Natural killer cell (primary cell): ENCODE measurements around the gene CISD3. TPM values are rescaled to one million over a fixed set of nuclear protein-coding genes. Genes with fewer than 3 reads are reported as not detected.
A peak's percentile ranks its signal among the peaks of the same experiment; 100 is the strongest.

Experiments used
- ATAC-seq, 3 donors: fragments of 150-1000 bp in 2 of 3; fragments of 200-7000 bp in 1 of 3; cut with Tn5 transposase; 1 replicate in 1 of 3; 2 replicates in 2 of 3; pipeline ENCODE4 v1.10.0; 2021; ENCODE audit warnings: mild to moderate bottlenecking in 2 of 3, moderate library complexity in 2 of 3
- DNase-seq, 2 donors: peaks; one replicate each; pipeline versions ENCODE4 v3.0.0 to v3.0.0-alpha.2; 2013 to 2021; ENCODE audit warnings: mixed read lengths in 1 of 2
- H3K27ac ChIP-seq: one replicate; pipeline ENCODE4 v1.5.1; 2013; ENCODE audit warnings: mild to moderate bottlenecking, low read length
- H3K27me3 ChIP-seq: one replicate; pipeline ENCODE4 v1.6.1; 2013; ENCODE audit warnings: low read length; ENCODE audit not compliant: control insufficient read depth, insufficient read depth
- H3K36me3 ChIP-seq: one replicate; pipeline ENCODE4 v1.6.1; 2013; ENCODE audit warnings: low read length; ENCODE audit not compliant: control insufficient read depth, insufficient read depth
- H3K4me1 ChIP-seq: one replicate; pipeline ENCODE4 v1.6.1; 2013; ENCODE audit warnings: low read length; ENCODE audit not compliant: control insufficient read depth, insufficient read depth
- H3K4me3 ChIP-seq: one replicate; pipeline ENCODE4 v1.5.1; 2013; ENCODE audit warnings: low read length
- H3K9me3 ChIP-seq: one replicate; pipeline ENCODE4 v1.6.1; 2013; ENCODE audit warnings: low read length; ENCODE audit not compliant: control insufficient read depth, insufficient read depth
- H3K27ac Mint-ChIP-seq, 2 donors: one replicate each; pipeline ENCODE4 v1.8.0; 2022; ENCODE audit warnings: mild to moderate bottlenecking in 2 of 2, mixed read lengths in 2 of 2, moderate library complexity in 1 of 2
- H3K27me3 Mint-ChIP-seq, 2 donors: one replicate each; pipeline ENCODE4 v1.8.0; 2022; ENCODE audit warnings: low read depth in 2 of 2, mixed read lengths in 2 of 2
- H3K36me3 Mint-ChIP-seq: one replicate; pipeline ENCODE4 v1.8.0; 2022; ENCODE audit warnings: mixed read lengths
- H3K4me1 Mint-ChIP-seq, 2 donors: one replicate each; pipeline ENCODE4 v1.8.0; 2022; ENCODE audit warnings: mixed read lengths in 2 of 2
- H3K4me3 Mint-ChIP-seq: one replicate; pipeline ENCODE4 v1.8.0; 2022; ENCODE audit warnings: mild to moderate bottlenecking, moderate library complexity, mixed read lengths
- H3K9me3 Mint-ChIP-seq, 2 donors: one replicate each; pipeline ENCODE4 v1.8.0; 2022; ENCODE audit warnings: mixed read lengths in 2 of 2
- WGBS: methylation state at CpG from one replicate; pipeline ENCODE4 v1.1.7; 2013; ENCODE audit warnings: missing lambda C conversion rate; ENCODE audit not compliant: insufficient coverage; 5-methylcytosine and 5-hydroxymethylcytosine counted together
- intact Hi-C: fragments of 100-400 bp; cut with micrococcal nuclease; formaldehyde crosslinking; loops from one replicate; pipeline ENCODE4 v1.14.2; 2022
- total RNA-seq, 4 donors: library from RNA; stranded (reverse); fragments of 120-200 nt in 1 of 4; gene quantifications; one replicate each; pipeline versions ENCODE4 v1.2.3 to v1.2.4, GENCODE V29; 2013 to 2022
- TF ChIP-seq, protein P1 (sequence below): fragments of 200-600 bp; IDR thresholded peaks from one replicate; pipeline ENCODE4 v1.8.0; 2022; ENCODE audit warnings: antibody characterized with exemption

The CISD3 gene
- total RNA-seq, 3 donors from 2014 or later (not counting 1 experiment from before 2014, with no cell fraction given) = 32.6 to 37.4 (median 33.9) TPM

GRCh38 chr17:38748149-38748891 is 18.2 kb downstream of the CISD3 start, which contains the start of gene PCGF2:
Gene PCGF2 (minus strand): TSS chr17:38748336. CDS start chr17:38740402, 7,934 bp downstream.
- intact Hi-C loops = no loop called here
- H3K4me1 ChIP-seq = peaks cover 62% of the 10 kb centered on the region
- Mint-ChIP-seq H3K27ac (no peak within 1 kb of the TSS), H3K4me3 (peak within 1 kb of the TSS; percentile 96), H3K9me3 (no peaks in the 10 kb centered on the region), H3K4me1 (peaks cover 42 to 52% of the 10 kb centered on the region in 2 donors), H3K36me3 (peaks cover 7% of the 10 kb centered on the region), H3K27me3 (peaks cover 50% of the 10 kb centered on the region in 2 donors)
- H3K4me3 ChIP-seq = peak within 1 kb of the TSS; percentile 14
- ATAC-seq (no peak), DNase-seq (no peak)
- TF ChIP-seq, protein P1, sequence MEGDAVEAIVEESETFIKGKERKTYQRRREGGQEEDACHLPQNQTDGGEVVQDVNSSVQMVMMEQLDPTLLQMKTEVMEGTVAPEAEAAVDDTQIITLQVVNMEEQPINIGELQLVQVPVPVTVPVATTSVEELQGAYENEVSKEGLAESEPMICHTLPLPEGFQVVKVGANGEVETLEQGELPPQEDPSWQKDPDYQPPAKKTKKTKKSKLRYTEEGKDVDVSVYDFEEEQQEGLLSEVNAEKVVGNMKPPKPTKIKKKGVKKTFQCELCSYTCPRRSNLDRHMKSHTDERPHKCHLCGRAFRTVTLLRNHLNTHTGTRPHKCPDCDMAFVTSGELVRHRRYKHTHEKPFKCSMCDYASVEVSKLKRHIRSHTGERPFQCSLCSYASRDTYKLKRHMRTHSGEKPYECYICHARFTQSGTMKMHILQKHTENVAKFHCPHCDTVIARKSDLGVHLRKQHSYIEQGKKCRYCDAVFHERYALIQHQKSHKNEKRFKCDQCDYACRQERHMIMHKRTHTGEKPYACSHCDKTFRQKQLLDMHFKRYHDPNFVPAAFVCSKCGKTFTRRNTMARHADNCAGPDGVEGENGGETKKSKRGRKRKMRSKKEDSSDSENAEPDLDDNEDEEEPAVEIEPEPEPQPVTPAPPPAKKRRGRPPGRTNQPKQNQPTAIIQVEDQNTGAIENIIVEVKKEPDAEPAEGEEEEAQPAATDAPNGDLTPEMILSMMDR = no peak
- H3K9me3 ChIP-seq = no peaks in the 10 kb centered on the region
- H3K36me3 ChIP-seq = no peaks in the 10 kb centered on the region
- under 1% methylated on average over 24 of the region's 47 CpGs for WGBS
- H3K27me3 ChIP-seq = peaks cover 44% of the 10 kb centered on the region
- no peak within 1 kb of the TSS for H3K27ac ChIP-seq

GRCh38 chr17:38748892-38749222 is 18.7 kb downstream of the CISD3 start:
- peak overlapping the region; percentile 96 for H3K4me3 Mint-ChIP-seq
- no peak overlapping the region for H3K27ac Mint-ChIP-seq
- no peaks in the 10 kb centered on the region for H3K36me3 ChIP-seq
- peaks cover 48 to 57% of the 10 kb centered on the region in 2 donors for H3K4me1 Mint-ChIP-seq
- H3K27me3 Mint-ChIP-seq = peaks cover 50% of the 10 kb centered on the region in 2 donors
- H3K4me3 ChIP-seq = no peak overlapping the region
- ATAC-seq = no peak
- H3K9me3 Mint-ChIP-seq = no peaks in the 10 kb centered on the region
- H3K36me3 Mint-ChIP-seq = peaks cover 7% of the 10 kb centered on the region
- H3K27ac ChIP-seq = no peak overlapping the region
- peaks cover 67% of the 10 kb centered on the region for H3K4me1 ChIP-seq
- no peaks in the 10 kb centered on the region for H3K9me3 ChIP-seq
- intact Hi-C loops = no loop called here
- 2% methylated on average over 32 of the region's 32 CpGs for WGBS
- TF ChIP-seq, protein P1 = no peak
- DNase-seq = no peak
- H3K27me3 ChIP-seq = peaks cover 41% of the 10 kb centered on the region

DNA sequence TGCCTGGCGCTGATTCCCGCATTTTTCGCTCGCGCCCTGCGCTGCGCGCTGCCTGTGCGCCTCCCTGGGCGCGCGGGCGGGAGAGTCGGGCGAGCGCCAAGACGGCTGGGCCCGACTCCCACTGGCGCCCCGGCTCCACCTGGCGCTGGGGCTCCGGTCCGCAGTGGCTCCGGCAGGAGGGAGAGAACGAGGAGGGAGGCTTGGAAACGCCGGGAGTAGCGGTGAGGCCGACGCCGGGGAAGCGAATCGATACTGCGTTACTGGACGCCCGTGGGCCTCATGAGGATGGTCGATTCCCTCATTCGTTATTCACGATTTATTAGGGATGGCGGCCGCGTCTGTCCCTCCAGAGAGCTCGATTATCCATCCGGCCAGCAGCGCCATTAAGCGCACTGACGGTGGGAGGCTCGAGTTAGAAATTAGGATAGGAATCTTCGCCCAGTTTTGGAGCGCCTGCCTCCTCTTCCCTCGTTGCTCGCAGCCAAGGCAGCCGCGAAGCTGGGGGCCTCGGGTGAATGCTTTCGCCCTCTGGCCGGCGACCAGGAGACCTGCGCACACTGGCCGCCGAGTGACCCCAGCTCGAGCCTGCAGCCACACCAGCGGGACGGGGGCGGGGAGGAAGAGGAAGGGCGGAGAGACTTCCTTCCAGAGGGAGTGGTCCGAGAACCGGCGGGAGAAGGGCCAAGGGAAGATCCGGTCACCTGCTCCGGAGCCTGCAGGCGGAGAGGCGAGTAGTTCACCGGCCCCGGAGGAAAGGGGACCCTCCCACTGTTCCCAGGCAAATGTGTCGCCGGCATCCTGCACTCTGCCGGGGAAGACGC is 19.3 kb downstream of the CISD3 start:
- peak overlapping the region; percentile 17 for H3K4me3 ChIP-seq
- peaks cover 44 to 46% of the 10 kb centered on the region in 2 donors for H3K27me3 Mint-ChIP-seq
- no peak overlapping the region for H3K27ac Mint-ChIP-seq

More for the DNA sequence above, 19.3 kb downstream of the CISD3 start:
- peaks cover 50 to 59% of the 10 kb centered on the region in 2 donors for H3K4me1 Mint-ChIP-seq
- peak overlapping the region; percentile 96 for H3K4me3 Mint-ChIP-seq
- 1% methylated on average over 79 of the region's 79 CpGs for WGBS
- H3K9me3 Mint-ChIP-seq = no peaks in the 10 kb centered on the region
- Histone ChIP-seq H3K9me3 (no peaks in the 10 kb centered on the region), H3K27ac (no peak overlapping the region), H3K4me1 (peaks cover 71% of the 10 kb centered on the region), H3K27me3 (peaks cover 41% of the 10 kb centered on the region), H3K36me3 (peaks cover 2% of the 10 kb centered on the region)
- H3K36me3 Mint-ChIP-seq = peaks cover 7% of the 10 kb centered on the region
- ATAC-seq (no peak), DNase-seq (peak in 1 of 2 donors; percentile 42)
- TF ChIP-seq, protein P1 = no peak
- intact Hi-C loops = loop anchor here (5.0 to 10.0 kb wide), 4 partner anchors 45 to 403 kb away; partner anchors contain the start of genes MLLT6 and PLXDC1
